DND-41 (cell line): ENCODE data around the gene LPCAT2.

Experiments used
- ATAC-seq: fragments of 200-7000 bp; cut with Tn5 transposase; 3 replicates; pipeline ENCODE4 v1.9.1; 2021; ENCODE audit warnings: low read depth; ENCODE audit not compliant: insufficient read depth
- DNase-seq: peaks from one replicate; pipeline ENCODE4 v3.0.0-alpha.2; 2020
- H2AFZ ChIP-seq: 2 replicates; pipeline ENCODE4 v1.6.0; 2012; ENCODE audit warnings: low read depth, low read length
- H3K27ac ChIP-seq: 2 replicates; pipeline ENCODE4 v1.5.1; 2012; ENCODE audit warnings: low read length, inconsistent platforms
- H3K27me3 ChIP-seq: fragments of 200-600 bp; sonication (generic); 2 replicates; pipeline ENCODE4 v1.6.0; 2012; ENCODE audit warnings: low read length, mild to moderate bottlenecking, inconsistent platforms; ENCODE audit not compliant: insufficient read depth, poor library complexity
- H3K36me3 ChIP-seq: 2 replicates; pipeline ENCODE4 v1.5.1; 2012; ENCODE audit warnings: low read length, inconsistent platforms; ENCODE audit not compliant: insufficient read depth
- H3K4me1 ChIP-seq: 2 replicates; pipeline ENCODE4 v1.5.1; 2012; ENCODE audit warnings: mild to moderate bottlenecking, low read length; ENCODE audit not compliant: insufficient read depth
- H3K4me2 ChIP-seq: 2 replicates; pipeline ENCODE4 v1.6.0; 2012; ENCODE audit warnings: mild to moderate bottlenecking, moderate library complexity, low read length, inconsistent platforms; ENCODE audit not compliant: insufficient read depth
- H3K4me3 ChIP-seq, 2 experiments: fragments of 200-600 bp in 1 of 2; shearing (Covaris generic) in 1 of 2; 2 replicates each; pipeline ENCODE4 v1.5.1; 2012 to 2016; ENCODE audit warnings: inconsistent platforms in 2 of 2, low read length in 2 of 2, mild to moderate bottlenecking in 2 of 2, low read depth in 1 of 2, moderate library complexity in 1 of 2
- H3K79me2 ChIP-seq: 2 replicates; pipeline ENCODE4 v1.6.0; 2012; ENCODE audit warnings: low read length, inconsistent platforms; ENCODE audit not compliant: insufficient read depth
- H3K9ac ChIP-seq: 2 replicates; pipeline ENCODE4 v1.6.0; 2012; ENCODE audit warnings: low read depth, mild to moderate bottlenecking, inconsistent platforms, low read length, moderate library complexity
- H3K9me3 ChIP-seq: 2 replicates; pipeline ENCODE4 v1.5.1; 2012; ENCODE audit warnings: low read length, moderate library complexity, mild to moderate bottlenecking, inconsistent platforms; ENCODE audit not compliant: insufficient read depth, severe bottlenecking
- H4K20me1 ChIP-seq: 2 replicates; pipeline ENCODE4 v1.6.0; 2012; ENCODE audit warnings: low read length; ENCODE audit not compliant: insufficient read depth
- CTCF ChIP-seq: IDR thresholded peaks from 2 replicates; pipeline ENCODE4 v1.5.1; 2012; ENCODE audit warnings: borderline replicate concordance, low read length, moderate library complexity, mild to moderate bottlenecking; ENCODE audit not compliant: poor library complexity, severe bottlenecking; ENCODE audit errors: extremely low read depth
- EZH2 ChIP-seq: IDR thresholded peaks from 3 replicates; pipeline ENCODE4 v1.6.1; 2012; ENCODE audit warnings: borderline replicate concordance, low read depth, mild to moderate bottlenecking, moderate library complexity, low read length, inconsistent platforms; ENCODE audit not compliant: severe bottlenecking

The LPCAT2 gene

DNA sequence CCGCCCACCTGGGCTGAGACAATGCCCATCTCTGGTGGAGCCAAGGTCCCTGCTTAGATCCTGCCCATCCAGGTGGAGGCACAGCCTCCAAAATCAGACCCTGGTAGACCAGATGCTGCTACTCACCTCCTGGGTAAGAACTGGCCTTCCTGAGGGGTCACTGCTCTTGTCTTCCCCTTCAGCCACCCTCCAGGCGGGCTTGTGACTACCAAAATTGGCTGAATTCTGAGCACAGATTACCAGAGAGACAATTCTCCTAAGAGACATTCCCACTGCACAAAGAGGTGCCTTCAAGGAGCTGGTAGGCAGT, 19.0 kb upstream of the LPCAT2 start:
- Histone ChIP-seq H3K9ac (no peak overlapping the region), H4K20me1 (0 out of 2 replicates have a peak, but pooled peaks cover 5% of the 10 kb centered on the region), H3K4me2 (no peak overlapping the region), H3K36me3 (no peaks in the 10 kb centered on the region), H3K27me3 (peaks cover 5% of the 10 kb centered on the region), H3K4me1 (no peaks in the 10 kb centered on the region), H3K4me3 (no peak overlapping the region), H2AFZ (no peak overlapping the region), H3K27ac (no peak overlapping the region), H3K9me3 (no peaks in the 10 kb centered on the region), H3K79me2 (no peaks in the 10 kb centered on the region)
- TF ChIP-seq CTCF (no peak), EZH2 (no peak)
- DNase-seq = no peak
- no peak for ATAC-seq

- TF ChIP-seq EZH2 = no peak
- TF ChIP-seq CTCF = no peak
- ATAC-seq = no peak
- no peaks in the 10 kb centered on the region for H3K9me3 ChIP-seq
- no peaks in the 10 kb centered on the region for H3K4me1 ChIP-seq
- H3K4me2 ChIP-seq = no peak overlapping the region
- H3K79me2 ChIP-seq = no peaks in the 10 kb centered on the region
- H3K36me3 ChIP-seq = no peaks in the 10 kb centered on the region
- 0 out of 2 replicates have a peak, but pooled peaks cover 5% of the 10 kb centered on the region for H4K20me1 ChIP-seq
- DNase-seq = no peak
- H3K27ac ChIP-seq = no peak overlapping the region
- H3K27me3 ChIP-seq = peaks cover 5% of the 10 kb centered on the region
- H3K9ac ChIP-seq = no peak overlapping the region
- no peak overlapping the region for H3K4me3 ChIP-seq
- no peak overlapping the region for H2AFZ ChIP-seq
Observed at GRCh38 chr16:55490301-55490700, 18.6 kb upstream of the LPCAT2 start.

GRCh38 chr16:55491691-55492090, 17.2 kb upstream of the LPCAT2 start:
- Histone ChIP-seq H2AFZ (no peak overlapping the region), H3K4me3 (no peak overlapping the region), H4K20me1 (0 out of 2 replicates have a peak, but pooled peaks cover 5% of the 10 kb centered on the region), H3K36me3 (no peaks in the 10 kb centered on the region), H3K27me3 (peaks cover 9% of the 10 kb centered on the region), H3K4me1 (no peaks in the 10 kb centered on the region), H3K27ac (no peak overlapping the region), H3K79me2 (no peaks in the 10 kb centered on the region), H3K9ac (no peak overlapping the region), H3K4me2 (no peak overlapping the region), H3K9me3 (no peaks in the 10 kb centered on the region)
- DNase-seq (no peak), ATAC-seq (no peak)
- TF ChIP-seq CTCF (no peak), EZH2 (no peak)

DNA sequence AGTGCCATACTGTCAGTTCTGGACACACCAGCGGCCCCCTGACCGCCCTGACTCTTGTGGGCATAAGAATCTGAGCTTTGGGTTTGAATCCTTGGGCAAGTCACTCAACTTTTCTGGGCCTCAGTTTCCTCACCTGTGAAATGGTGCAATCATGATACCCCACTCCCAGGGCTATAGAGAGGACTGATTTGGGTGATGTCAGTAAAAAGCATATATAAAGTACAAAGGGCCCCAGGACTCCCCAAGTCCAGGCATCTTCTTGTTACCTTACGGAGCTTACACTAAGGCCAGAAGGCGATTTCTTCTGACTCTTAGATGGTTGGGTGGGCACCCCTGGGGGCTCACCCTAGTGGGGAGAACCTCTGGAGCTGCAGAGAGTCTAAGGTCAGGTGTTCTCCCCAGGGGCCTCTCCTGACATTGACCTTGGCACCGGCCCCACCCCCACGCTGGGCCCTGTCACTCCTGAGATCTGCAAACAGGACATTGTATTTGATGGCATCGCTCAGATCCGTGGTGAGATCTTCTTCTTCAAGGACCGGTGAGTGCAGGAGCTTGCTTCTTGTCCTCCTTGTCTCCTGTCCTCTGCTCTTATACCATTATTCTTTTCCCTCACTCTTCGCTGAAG, 16.0 kb upstream of the LPCAT2 start:
- Histone ChIP-seq H3K9ac (no peak overlapping the region), H3K4me1 (no peaks in the 10 kb centered on the region), H2AFZ (no peak overlapping the region), H3K4me2 (no peak overlapping the region), H3K79me2 (no peaks in the 10 kb centered on the region), H3K4me3 (no peak overlapping the region), H4K20me1 (0 out of 2 replicates have a peak, but pooled peaks cover 5% of the 10 kb centered on the region), H3K27me3 (peaks cover 17% of the 10 kb centered on the region), H3K27ac (no peak overlapping the region), H3K9me3 (no peaks in the 10 kb centered on the region), H3K36me3 (no peaks in the 10 kb centered on the region)
- DNase-seq (no peak), ATAC-seq (no peak)
- TF ChIP-seq EZH2 = no peak
